ENCODE results near the gene ATP5PD.

ATP5PD gene

DNA sequence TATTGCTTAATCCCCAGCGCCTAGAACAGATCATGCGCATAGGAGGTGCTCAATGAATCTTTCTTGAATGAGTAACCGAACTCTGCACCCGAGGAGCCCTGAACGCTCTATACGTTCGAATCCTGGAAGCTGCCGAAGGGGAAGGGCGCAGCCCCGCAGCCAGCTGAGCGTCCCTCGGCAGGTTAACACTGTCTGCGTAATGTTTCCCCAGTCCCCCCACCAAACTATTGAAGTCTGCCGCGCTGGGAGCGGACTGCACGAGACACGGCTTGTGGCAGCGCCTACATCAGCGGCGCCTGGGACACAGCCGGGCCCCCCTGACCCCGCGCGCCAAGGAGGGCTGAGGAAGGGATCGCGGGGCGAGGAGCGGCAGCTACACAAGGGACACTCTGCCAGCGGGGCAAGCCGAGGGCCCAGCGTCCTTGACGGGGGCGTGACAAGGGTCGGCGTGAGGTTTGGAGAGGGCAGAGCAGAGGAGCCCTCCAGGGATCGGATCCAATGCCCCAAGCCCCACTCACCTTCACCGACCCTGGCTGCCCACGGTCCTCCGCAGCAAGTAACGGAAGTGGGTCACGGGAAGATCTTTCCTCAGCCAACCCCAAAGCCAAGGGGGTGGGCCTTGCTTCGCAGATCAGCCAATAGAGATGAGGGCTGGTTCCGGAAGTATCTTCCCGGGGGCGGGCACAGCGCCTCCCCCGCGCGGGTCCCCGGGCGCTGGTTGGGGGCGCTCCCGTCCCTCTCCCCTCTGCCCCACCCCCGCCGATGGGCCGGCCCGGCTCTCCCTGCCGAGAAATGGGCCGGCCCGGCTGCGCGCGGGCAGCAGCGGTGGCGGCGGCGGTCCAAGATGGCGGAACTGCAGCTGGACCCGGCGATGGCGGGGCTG, at the start of gene ATP5PD, which contains the start of gene KCTD2:
TSS of gene ATP5PD (minus strand) at position 563 of the 883 bp plus-strand sequence. CDS start 4,319 bp downstream, outside the sequence.
TSS of gene KCTD2 (plus strand) at position 819 of the 883 bp plus-strand sequence. CDS start at position 845, 26 bp downstream.
- peak; percentile 94 for DNase-seq

DNA sequence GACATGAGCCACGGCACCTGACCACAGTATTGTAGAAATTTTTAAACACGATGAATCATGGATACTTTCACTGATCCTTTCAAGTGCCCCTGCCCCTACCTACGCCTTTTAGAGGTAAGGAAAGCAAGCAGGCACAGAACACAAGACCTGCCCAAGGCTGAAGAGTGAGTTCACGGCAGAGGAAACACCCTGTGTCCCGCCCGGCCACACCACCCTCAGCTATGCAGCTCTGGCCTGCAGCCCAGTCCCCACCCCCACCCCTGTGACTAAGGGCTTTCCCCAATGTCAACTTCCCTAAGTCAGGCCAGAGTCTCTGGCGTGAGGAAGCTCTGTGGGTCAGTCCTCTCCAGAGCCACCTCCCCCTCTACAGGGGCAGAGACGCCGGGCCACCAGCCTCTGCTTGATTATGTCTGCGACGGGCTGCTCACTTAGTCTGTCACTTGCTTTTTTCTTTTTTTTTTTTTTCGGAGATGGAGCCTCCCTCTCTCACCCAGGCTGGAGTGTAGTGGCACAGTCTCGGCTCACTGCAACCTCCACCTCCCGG, 49.4 kb upstream of the ATP5PD start:
- no peak for DNase-seq

DNA sequence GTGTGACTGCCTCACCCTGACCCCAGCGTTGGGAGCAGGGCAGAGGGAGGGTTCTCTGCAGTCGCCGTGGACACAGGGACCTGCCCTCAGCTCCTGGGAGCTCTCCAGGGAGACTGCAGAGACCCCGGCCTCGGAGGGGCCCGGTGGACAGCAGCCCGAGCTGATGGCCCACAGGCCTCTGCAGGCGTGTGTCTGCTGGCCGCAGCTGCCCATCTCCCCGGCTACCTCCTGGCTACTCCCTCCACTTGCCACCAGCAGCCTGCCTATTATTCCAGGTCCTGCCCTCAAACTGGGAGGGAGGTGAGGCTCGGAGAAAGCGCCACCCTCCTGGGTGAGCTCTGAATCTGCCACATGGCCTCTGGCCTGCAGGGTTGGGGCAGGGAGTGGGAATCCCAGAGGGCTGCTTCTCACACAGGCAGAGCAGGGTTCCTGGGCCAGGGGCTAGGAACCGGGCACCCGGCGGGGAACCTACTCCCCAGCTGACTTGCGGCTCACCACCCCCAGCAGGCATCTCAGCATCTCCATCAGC, 48.2 kb upstream of the ATP5PD start:
- no peak for DNase-seq

DNA sequence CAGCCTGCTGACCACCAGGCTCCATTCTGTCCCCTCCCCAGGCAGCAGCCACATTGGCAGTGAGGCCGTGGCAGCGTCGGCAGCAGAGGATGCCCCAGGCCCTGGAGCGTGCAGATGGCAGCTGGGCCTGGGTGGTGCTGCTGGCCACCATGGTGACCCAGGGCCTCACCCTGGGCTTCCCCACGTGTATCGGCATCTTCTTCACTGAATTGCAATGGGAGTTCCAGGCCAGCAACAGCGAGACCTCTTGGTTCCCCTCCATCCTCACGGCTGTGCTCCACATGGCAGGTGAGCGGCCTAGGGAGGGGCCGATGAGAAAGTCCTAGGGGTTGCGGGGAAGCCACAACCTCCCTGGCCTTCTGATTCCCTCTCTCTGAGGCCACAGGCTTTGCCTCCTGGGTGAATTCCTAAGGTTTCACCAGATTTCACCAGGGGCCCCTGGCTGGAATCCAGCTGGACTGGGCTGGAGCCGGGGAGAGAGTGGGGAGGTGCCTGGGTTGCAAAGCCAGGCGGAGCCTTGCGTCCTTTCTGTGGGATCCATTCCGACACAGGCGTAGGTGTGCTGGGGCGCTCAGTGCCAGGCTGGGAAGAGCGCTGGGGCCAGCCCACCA, 46.9 kb upstream of the ATP5PD start:
- no peak for DNase-seq

DNA sequence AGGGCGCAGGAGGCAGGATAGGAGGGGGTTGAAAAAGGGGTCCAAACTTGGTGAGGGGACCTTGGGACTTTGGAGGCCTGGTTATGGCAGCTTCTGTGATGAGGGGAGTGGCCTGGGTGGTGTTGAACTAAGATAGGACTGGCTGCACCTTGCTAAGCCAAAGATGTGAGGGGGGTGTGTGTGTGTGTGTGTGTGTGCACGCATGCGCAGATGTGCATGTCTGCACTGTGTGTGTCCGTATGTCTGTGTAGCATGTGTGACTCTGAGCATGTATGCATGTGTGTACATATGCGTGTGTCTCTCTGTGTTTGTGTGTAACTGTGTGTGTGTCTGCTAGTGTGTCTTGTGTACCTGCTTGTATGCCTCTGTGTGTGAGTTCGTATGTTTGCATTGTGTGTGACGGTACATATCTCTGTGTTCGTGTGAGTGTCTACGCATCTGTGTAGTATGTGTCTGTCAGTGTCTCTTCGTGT, 45.1 kb upstream of the ATP5PD start:
- DNase-seq, result no peak

DNA sequence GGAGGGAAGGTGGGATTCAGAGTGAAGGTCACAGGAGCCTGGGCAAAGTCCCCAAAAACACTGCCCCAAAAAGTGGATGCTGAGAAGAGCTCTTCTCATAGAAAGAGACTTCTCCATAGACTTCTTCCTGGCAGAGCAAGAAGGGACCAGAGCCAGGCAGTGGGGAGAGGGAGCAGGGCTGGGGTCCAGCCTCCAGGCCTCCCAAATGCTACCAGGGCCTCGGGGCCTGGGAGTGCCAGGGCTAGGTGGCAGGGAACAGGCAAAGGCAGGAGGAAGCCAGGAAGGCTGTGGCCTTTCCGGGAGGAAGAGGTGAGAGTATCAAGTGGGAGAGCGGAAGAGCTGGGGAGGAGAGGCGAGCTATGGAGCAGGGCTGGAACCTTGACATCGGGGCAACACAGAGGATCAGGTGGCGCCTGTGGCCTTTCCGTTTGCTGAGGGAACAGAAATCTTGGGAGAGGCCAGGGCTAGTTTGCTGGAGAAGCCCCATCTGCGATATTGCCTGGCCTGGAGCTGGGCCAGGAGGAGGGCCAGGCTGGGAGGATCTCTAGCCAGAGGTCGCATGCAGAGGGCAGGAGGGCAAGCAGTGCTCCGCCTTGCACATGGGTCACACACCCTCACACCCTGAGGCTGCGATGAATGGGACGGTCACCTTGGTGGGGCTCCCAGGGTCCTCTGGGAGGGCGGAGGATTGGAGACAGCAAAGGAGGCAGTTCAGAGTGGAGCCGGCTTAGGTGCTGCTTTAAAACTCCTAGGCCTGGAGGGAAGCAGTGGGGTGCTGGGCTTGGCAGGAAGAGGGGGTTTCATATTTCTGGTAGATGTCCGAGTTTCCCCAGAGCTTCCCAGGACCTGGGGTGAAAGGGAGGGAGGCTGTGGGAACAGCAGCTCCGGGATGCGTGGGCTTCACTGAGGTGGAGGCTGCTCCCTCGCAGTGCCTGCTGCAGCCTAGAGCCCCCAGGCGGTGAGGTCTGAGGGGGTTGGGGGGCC, 44.4 kb upstream of the ATP5PD start:
- DNase-seq, result no peak

DNA sequence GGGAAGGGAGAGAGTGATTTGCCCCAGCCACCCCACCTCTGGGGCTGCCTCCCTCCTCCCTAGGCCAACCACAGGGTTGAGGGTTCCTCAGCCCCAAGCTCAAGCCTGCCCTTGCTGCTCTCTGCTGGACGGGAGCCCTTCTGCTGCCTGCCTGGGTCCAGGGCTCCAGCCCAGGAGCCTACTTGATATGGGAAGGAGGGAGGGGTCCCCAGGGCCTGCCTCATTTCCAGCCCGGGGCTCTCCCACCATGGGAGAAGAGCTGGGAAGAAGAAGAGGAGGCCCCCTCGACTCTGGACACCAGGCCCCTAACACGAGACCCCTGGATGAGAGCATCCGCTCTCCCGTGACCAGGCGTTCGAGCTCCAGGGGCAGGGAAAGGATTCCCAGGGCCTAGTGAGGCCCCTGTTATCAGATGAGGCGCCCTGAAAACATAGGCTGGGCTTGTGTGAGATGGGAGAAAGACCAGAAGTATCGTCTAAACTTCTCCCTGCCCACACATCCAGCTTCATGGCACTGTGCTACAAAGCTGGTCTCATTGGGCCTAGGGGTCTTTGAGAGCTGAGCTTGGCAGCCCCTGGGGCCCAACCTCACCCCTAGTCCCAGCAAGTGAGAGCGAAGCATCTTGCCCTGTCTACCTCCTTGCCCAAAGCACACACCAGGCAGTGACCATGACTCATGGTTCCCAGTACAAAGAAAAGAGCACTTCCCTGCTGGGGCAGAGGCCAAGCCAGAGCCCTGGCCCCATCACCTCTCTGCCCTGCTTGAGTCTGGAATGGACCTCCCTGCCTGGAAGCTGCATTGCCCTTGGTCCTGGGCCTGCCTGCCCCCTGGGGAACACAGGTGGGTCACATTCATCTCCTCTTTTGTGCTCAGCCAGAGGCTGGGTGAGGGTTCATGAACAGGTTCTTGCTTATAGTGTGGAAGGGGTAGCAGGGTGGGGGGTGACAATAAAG, 42.0 kb upstream of the ATP5PD start:
- no peak for DNase-seq

DNA sequence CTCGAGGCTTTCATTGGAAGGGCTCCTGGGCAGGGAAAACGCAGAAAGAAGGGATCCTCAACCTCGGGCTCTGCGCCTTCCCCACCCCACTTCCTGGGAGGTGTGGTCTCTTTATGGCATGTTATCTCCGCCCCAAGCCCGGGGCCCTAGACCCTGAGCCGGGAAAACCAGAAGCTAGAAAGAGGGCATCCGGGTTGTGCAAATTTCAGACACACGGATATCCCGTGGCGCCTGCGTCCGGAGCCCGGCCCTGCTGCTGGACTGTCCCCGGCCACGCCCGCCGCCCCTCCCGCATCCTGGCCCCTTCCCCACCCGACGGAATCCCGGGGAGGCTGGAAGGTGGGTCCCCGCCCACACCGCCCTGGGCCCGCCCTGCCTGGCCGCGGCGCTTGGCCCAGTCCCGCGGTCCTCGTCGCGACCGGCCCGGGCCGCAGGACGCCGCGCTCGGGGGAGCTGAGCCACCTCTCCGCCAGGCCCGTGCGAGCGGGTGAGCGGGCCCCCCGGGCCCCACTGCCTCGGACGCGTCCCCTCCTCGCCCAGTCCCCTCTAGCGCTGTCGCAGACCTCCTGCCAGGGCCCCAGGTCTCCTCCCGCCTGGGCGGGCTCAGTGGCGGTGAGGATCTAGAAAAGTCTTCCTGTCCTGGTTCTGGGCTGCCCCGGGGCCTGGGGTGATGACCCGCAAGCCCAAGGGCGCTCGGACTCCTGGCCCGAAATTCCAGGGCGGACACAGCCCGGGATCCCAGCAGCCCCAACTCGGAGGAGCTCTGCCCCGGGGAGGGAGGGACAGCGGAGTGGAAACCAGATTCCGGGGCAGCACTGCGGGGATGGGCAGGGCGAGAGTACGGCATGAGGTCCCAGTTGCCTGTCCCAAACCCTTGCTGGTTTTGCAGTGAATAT, 41.0 kb upstream of the ATP5PD start, which contains the start of gene SLC16A5:
TSS of gene SLC16A5 (plus strand) at position 397 of the 896 bp plus-strand sequence. CDS start 5,683 bp downstream, outside the sequence.
- no peak for DNase-seq

DNA sequence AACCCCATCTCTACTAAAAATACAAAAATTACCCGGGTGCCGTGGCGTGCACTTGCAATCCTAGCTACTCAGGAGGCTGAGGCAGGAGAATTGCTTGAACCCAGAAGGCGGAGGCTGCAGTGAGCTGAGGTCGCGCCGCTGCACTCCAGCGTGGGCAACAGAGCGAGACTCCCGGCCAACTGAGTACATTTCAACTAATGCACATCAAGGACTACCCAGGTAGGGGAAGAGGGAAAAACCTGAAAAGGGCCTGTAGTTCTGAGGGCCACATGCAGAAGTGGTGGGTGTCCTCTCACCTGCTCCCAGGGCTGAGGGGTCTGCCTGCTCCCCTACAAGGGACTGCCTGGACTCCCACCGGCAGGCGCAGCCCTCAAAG, 40.4 kb upstream of the ATP5PD start:
- DNase-seq, result no peak

DNA sequence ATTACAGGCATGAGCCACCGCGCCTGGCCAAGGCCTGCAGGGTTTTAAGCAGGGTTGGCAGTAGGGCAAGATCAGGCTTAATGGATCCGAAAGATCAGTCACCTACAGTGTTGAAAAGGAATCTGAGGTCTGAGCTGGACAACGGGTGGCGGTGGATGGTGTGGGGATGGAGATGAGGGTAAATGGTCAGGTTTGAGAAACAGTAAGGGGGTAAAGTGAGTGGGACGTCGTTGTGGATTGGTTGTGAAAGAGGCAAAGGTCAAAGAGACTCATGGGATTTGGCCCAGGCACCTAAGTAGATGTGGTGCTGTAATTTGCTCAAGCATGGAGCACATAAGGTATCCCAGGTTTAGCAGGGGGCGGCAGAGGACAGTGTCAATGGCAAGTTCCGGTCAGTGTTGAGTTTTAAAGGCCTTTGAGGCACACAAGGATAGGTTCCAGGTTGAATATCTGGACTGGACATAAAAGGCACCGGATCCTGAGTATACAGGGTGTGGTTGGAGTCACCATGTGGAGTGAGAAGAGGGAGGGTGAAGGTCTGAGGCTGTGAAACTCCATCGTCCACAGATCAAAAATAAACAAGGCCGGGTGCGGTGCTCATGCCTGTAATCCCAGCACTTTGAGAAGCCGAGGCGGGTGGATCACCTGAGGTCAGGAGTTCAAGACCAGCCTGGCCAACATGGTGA, 39.9 kb upstream of the ATP5PD start:
- DNase-seq, result no peak

DNA sequence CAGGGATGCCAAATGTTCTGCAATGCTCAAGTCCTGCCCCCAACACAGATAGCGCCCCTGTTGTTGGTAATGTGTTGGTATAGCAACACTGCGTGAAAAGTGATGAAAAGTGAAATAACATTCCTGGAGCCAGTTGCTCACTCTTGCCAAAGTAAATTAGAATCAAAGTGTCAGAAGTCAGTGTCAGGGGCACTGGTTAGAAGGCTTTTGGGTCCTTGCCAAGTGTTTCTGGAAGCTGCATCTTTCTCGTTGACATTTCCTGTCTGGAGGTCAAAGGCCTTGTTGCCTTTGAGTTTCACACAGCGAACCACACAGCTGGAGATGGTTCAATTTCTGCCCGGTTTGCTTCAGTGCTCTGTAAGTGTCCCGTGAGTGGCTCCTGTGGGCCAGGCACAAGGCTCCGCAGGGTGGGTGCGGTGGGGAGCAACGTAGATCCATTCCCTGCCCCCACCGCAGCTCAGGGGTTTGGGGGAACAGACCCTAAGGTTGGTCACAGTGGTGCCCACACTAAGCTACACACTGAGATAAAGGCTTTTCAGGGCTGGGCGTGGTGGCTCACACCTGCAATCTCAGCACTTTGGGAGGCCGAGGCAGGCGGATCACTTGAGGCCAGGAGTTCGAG, 37.4 kb upstream of the ATP5PD start:
- no peak for DNase-seq

DNA sequence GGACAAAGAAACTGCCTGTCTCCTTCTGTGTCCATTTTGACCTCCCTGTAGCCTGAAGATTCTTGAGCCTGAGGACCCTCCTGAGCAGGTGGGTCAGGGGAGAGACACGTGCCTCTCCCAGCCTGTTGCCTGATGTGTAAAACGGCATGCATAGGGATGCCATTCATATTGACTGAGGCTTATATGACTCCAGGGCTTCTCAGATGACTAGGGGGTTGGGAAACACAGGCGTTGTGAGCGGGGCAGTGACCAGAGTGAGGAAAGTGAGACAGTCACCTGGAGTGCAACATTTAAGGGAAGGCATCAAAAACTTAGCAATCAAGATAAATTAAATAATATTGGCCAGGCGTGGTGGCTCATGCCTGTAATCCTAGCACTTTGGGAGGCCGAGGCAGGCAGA, 35.9 kb upstream of the ATP5PD start:
- DNase-seq, result no peak

DNA sequence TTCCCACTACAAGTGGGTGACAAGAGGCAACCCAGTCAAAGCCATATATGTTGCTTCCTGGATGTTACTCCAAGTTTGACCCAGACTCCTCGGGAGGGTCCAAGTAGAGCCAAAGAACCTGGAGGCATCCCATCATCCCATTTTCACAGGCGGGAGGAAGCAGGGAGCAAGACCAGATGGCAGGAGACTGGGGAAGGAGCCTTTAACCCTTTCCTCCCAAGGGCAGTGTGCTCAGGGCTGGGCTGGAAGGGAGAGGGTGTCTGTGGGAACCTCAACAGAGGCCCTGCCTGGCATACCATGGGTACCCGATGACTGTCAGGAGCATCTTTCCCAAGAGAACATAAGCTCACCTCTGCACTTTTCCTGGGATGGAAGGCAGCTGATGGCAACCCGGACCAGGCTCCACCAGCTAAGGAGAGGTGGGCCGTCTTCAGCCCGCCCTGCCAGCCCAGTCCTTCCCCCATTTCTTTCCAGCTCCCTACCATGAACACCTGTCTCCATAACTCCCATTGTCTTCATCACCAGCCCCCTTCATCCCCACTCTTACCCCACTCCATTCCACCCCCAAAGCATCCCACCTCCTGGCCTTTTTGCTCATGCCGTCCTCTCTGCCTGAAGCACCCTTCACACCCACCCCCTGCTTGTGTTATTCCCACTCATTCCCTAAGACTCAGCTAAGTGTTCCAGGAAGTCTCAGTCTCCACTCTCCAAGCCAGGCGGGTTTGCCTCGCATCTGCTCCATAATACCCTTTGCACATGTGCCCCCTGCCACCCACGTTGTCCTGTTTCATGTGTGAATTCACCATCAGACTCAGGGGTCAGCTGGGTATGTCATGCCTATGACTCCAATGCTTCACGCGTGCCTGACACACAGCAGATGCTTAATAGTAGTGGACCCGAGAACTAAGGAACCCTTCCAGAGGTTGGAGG, 35.1 kb upstream of the ATP5PD start:
- no peak for DNase-seq

DNA sequence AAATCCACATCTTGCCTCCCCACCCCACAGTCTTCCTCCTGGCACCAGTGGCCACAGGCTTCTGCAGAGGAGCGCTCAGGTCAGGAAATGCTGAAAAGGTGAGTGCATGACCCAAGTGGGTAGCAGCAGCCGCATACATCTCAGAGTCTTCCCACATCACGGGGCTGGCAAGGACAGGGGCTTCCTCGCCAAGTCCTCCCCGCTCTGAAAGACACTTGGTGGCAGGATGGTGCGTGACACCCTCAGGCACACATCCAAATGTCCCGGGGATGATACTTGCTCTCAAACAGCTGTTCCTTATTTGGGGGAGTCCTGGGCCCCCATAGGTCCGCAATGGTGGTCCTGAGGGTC, 32.2 kb upstream of the ATP5PD start:
- no peak for DNase-seq

DNA sequence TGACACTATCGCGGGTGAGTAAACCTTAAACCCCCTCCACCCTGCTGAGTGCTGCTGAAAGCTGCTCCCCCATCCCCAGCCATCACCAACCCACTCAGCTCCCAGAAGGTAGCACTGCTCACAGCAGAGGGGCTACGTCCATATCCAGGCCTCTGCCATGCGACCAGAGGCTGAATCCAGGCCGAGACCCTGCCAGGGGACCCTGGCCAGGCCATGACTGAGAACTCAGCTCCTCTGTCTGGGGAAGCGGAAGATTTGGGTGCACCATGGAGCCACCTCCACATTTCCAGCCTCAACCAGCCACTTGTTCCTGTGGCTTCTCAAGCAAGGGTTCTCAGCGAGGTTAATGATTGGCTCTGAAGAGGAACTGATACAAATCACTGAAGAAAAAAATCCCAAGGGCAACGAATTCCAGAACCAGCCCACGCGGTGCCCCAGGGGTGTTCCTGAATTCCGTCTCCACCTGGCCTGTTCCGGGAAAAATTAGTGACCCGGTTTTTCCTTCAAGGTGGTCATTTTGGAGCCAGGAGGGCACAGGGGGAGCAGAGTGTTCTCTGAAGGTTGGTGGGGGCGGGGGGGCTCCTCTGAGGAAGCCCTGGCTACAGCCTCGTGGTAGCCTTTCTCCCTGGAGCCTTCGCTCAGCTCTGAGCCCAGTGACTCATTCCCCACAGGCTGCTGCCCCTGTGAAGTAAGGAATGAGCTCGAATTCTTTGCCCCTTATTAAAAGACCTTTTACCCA, 31.7 kb upstream of the ATP5PD start:
- no peak for DNase-seq

DNA sequence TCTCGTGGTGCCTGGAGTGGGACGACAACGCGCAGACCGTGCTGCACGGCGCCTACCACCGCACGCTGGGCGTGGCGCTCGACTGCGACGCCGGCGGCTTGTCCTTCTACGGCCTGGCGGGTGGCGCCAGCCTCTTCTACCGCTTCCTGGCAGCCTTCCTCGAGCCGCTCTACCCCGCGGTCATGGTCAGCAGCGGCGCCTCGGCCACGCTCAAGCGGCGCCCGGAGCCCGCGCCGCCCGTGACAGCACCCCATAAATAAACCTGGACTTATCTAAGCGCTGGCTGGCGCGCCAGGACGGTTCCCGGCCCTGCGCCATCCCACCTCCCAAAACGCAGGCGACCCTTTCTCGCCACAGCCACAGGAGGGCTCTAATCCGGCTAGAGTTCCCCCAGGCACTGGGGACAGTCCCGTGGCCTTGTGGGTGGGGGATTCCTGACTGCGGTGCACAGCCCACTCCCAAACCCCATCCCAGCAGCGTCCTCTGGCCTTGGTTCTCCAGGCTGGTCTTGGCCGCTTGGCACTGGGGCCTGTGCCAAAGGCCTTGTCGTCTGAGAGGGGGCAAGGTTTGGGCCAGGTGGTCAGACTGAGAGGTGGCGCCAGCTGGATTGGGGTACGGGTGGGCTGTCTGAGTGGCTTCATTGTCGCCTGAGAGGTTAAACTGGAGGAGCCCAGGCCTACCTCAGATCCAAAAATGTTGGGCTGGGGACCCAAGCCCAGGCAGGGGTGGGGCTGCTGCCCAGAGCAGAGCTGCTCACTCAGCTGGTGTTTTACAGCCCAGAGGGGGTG, 30.9 kb upstream of the ATP5PD start:
- no peak for DNase-seq

All from NCI-H446 treated with DMSO at 0.1 percent for 48 hours (cell line).